Fibroblast of skin of scalp (primary cell): ENCODE measurements around the gene ATP6V0C. TPM values are rescaled to one million over a fixed set of nuclear protein-coding genes. Genes with fewer than 3 reads are reported as not detected.

Source experiments
- DNase-seq: peaks from one replicate; pipeline ENCODE4 v3.0.0-alpha.2; 2013
- polyA plus RNA-seq, 2 experiments: library from polyadenylated mRNA; unstranded; fragments of 120-200 nt; gene quantifications; one replicate each; pipeline ENCODE4 v1.2.1, GENCODE V29; 2013; ENCODE audit not compliant: insufficient read length in 2 of 2

The ATP6V0C gene
- polyA plus RNA-seq (2013, experiment 1 of 2; ENCODE audit: insufficient read length), result 164 TPM
- 181 TPM for polyA plus RNA-seq (2013, experiment 2 of 2; ENCODE audit: insufficient read length)

DNA sequence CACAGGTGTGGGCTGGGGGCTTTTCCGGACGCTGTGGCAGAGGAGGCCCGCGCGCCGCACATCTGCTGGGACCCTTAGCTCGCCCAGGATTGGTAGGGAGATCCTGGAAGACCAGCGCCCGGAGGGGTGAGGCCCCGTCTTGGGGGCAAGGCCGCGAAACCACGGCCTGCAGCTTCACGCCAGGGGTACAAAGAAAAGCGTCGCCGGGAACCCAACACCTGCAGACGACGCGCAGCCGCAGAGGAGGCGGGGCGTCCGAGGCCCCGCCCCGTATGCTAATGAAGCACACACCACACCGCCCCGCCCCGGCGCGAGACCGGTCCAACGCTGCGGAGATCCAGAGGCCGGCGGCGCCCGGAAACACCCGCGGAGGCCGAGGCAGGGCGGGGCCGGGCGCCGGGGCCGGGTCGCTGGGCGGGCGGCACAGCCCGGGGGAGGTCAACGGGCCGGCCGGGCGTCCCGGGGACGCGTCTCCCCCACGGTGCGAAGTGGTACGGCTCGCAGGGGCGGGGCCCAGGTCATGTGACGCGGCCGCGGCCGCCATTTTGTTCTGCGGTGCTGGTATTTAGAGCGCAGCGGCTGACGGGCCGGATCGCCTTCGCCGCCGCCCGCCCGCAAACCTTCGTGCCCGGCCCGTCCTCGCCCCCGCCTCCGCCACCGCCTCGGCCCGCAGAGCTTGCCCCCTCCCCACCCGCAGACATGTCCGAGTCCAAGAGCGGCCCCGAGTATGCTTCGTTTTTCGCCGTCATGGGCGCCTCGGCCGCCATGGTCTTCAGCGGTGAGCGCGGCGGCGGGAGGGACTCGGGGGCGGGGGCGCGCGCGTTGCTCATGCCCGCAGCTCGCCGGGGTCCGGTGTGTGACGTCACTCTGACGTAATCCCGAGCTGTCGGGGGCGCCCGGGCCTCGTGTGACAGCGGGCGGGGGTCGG lies at the start of gene ATP6V0C:
Gene ATP6V0C, plus strand, starts transcription at position 548 of the 928 bp plus-strand sequence. Its CDS starts 152 bp downstream, at position 700.
- peak; percentile 86 for DNase-seq

GRCh38 chr16:2464333-2464732 lies 49.4 kb upstream of the ATP6V0C start:
- DNase-seq, result no peak

GRCh38 chr16:2465653-2466415 lies 47.9 kb upstream of the ATP6V0C start:
- DNase-seq, result no peak

GRCh38 chr16:2466667-2467527 lies 46.9 kb upstream of the ATP6V0C start:
- no peak for DNase-seq

DNA sequence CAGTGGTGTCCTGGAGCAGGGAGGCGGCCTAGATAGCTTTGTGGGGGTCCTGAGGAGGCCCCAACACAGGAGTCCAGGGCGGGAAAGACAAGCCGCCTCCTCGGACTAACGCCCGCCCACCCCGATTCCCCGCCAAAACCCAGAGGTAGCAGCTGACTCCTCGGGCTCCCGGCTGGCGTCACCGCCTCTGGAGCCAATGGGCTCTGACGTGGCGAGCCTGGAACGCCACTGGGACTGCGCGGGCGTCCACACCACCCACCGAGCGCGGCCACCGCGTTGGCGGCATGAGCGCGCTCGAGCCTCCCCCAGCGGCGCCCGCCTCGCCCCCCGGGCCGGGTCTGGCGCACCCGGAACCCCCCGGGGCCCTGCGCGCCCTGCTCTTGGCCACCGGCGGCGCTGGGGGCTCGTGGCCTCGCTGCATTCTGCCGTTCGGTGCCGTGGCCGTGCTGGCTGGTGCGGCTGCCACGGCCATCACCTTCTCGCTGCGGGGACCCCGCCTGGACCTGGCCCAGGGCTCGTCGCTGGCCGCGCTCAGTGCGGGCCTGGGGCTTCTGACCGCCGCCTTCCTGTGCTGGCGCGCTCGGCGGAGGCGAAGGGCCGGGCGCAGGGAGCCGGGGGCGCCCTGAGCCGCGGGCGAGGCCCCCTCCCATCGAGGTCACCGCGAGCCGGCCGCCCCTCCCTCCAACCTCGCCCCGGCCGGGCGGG lies 46.1 kb upstream of the ATP6V0C start:
- DNase-seq, result peak; percentile 81

DNA sequence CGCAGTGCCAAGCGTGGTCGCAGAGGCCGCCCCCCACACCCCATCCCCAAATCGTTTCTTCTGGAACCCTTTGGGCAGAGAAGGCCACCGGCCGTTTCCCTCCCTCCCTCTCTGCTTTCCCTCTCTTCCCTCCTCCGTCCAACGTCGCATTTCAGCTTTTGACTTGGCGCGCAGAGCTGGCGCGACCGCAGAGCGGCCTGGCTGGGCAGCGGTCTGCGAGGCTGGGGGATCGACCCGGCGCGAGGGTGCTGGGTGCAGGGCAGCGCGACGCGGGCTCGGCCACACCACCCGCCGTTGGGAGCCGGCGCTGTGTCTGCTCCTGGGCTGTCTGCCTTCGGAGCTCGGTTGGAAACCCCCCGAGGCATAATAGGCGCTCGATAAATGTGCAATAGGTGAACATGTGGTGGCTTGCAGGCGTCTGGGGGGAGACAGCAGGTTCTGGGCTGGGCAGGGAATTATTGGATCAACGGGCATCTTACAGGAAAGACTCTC lies 45.5 kb upstream of the ATP6V0C start:
- peak; percentile 18 for DNase-seq

- no peak for DNase-seq
Measured at GRCh38 chr16:2468725-2469398, 44.9 kb upstream of the ATP6V0C start.

DNA sequence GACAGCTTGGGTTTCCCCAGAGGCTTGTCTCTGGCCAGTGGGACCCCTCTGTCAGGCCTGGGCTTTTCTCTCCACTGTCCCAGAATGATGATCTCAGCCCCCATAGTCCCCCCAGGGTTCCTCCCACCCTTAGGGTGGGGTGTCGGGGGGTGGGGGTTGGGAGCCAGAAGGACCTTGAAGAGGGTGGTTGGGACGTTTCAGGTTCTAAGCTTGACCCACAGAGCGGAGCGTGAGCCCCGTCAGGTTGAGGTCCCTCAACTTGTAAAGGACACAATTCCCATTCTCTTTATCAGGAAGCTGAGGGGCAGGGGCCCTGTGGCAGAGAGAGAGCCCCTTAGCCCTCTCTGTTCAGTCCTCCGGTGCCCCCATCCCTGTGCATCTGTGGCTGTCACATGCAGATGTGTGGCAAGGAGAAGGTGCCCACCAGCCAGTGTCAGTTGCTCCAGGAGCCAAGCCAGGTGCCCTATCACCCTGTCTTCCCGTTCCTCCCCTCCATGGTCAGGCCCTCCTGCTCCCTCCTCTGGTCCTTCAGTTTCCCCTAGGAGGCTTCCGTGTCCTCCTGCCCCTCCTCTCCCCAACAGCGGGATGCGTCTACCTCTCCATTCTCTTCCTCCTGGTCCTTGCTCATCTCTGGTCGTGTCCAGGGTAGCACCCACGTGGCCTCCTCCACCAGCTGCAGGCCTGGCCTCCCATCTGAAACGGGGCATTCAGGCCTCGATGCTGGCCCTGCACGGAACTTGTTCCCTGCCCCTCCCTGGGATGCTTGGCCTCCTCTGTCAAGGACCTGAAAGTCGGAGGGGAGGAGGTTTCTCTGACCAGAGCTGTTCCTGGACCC lies 44.1 kb upstream of the ATP6V0C start:
- no peak for DNase-seq

GRCh38 chr16:2470234-2470601 lies 43.5 kb upstream of the ATP6V0C start:
- no peak for DNase-seq

DNA sequence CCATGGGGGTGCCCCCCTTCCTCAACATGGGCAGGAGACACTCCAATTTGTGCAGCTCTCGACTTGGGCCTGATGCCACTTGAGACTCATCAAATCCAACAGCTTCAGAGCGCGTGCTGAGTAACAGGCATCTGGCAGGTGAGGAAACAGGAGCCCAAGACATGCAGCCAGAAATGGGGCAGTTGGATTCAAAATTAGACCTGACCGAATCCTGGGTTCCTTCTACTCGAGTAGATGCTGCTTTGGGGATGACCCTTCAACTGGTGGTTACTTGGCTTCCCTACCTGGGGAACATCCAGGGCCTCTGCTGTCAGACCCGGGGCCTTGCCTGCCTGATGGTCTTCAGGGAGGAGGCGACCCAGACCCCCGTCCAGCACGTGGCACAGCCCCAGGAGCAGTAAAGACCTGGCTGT lies 43.1 kb upstream of the ATP6V0C start:
- peak; percentile 24 for DNase-seq

DNA sequence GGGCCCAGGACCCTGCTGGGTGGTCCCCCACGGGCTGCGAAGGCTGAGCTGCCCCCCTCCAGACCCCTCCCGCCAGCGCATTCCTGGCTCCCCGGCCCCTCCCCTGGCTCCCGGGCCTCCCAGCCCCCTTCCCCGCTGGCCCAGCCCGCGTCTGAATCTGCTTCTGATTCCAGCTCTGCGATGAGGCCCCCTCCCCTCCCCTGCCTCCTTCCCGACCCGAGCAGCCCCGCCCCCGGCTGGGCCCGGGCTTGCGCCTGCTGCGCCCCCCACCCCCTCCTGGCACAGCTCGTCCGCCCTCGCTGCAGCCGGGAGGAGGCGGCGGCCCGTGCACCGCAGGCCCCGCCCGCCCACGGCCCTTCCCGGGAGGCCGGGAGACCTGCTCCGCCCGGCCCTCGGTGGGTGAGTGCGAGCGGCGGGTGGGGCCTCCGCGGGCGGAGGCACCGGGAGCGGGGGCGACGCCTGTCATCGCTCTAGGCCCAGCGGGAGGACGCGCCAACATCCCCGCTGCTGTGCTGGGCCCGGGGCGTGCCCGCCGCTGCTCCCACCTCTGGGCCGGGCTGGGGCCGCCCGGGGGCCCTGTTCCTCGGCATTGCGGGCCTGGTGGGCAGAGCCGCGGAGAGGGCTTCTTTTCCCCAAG lies 42.6 kb upstream of the ATP6V0C start, which contains the start of gene NTN3:
Gene NTN3, plus strand, starts transcription at position 282 of the 637 bp plus-strand sequence. CDS start 405 bp downstream, outside the sequence.
- DNase-seq, result peak; percentile 37

GRCh38 chr16:2471653-2472487 lies 41.9 kb upstream of the ATP6V0C start:
- DNase-seq, result no peak

DNA sequence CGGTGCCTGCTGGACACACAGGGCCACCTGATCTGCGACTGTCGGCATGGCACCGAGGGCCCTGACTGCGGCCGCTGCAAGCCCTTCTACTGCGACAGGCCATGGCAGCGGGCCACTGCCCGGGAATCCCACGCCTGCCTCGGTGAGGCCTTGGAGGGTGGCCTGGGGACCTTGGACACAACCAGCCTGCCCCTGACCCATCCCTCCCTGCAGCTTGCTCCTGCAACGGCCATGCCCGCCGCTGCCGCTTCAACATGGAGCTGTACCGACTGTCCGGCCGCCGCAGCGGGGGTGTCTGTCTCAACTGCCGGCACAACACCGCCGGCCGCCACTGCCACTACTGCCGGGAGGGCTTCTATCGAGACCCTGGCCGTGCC lies 41.3 kb upstream of the ATP6V0C start:
- DNase-seq, result no peak

DNA sequence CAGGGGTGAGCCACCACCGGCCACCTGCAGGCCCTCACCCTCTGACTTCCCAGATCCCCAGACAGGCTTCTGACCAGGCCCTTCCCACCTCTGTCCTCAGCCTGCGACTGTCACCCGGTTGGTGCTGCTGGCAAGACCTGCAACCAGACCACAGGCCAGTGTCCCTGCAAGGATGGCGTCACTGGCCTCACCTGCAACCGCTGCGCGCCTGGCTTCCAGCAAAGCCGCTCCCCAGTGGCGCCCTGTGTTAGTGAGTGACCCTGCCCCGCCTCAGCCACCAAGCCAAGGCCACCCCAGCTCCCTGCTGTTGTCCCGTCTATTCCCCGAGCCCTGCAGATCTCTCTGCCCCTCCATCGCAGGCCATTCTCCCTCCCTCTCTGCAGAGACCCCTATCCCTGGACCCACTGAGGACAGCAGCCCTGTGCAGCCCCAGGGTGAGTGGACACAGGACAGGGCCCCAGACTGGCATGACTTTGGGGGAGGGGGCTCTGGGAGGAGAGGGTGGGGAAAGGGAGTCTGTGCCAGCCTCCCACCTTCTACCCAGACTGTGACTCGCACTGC lies 40.8 kb upstream of the ATP6V0C start:
- DNase-seq, result no peak

DNA sequence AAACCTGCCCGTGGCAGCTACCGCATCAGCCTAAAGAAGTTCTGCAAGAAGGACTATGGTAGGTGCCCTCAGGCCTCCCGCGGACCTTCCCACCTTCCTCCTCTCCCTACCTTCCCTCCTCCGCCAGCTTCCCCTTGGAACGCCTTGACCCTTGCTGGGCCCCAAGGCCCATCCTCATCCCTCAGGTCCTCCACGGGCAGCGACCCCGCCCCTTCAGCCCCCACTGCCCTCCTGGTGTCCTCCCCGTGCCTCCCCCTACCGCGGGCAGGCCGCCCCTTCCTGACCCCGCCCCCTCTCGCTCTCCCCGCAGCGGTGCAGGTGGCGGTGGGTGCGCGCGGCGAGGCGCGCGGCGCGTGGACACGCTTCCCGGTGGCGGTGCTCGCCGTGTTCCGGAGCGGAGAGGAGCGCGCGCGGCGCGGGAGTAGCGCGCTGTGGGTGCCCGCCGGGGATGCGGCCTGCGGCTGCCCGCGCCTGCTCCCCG lies 40.3 kb upstream of the ATP6V0C start:
- DNase-seq, result no peak

DNA sequence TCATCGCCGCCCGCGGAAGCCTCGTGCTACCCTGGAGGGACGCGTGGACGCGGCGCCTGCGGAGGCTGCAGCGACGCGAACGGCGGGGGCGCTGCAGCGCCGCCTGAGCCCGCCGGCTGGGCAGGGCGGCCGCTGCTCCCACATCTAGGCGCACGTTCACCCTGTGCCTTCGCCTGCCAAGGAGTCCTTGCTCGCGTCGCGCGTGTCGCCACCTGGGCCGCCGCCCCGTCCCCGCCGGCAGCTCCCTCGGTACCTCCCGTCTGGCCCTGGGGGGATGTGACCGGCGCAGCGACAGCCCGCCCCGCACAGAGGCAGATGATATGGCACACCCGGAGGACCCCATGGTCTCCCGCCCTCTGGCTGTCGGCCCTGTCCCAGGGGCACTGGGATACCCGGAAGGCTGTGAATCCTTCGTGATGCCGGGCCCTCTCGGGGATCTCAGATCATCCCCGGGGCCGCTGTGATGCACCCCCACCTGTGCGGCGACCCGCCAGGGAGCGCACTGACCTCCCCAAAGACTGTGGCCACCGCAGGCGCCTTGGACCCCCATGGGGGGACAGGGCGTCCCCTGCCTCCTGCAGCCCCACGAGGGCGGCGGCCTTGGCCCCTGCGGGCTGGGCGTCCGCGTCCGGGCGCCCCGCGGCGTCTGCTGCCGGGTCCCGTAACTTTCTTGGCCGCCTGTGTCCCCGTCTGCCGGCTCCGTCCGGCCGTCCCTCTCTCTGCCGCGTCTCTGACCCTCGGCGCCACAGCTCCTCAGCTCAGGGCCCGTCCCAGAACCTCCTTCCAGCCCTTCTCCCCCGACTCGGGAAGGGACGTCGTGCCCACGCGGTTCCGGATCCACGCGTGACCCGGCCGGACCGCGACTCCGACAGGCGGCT lies 39.5 kb upstream of the ATP6V0C start:
- peak; percentile 48 for DNase-seq

GRCh38 chr16:2474877-2475412 lies 38.8 kb upstream of the ATP6V0C start, which contains the start of gene TBC1D24:
Gene TBC1D24 (plus strand): TSS chr16:2475127. CDS start chr16:2496149, 21,022 bp downstream.
- DNase-seq, result peak; percentile 87
